GM21529 (cell line): ENCODE results near the gene MFAP2.

Experiments
- ATAC-seq: cut with Tn5 transposase; IDR thresholded peaks from one replicate; pipeline ENCODE4 v1.9.1; 2021; ENCODE audit not compliant: unreplicated experiment

The MFAP2 gene

DNA sequence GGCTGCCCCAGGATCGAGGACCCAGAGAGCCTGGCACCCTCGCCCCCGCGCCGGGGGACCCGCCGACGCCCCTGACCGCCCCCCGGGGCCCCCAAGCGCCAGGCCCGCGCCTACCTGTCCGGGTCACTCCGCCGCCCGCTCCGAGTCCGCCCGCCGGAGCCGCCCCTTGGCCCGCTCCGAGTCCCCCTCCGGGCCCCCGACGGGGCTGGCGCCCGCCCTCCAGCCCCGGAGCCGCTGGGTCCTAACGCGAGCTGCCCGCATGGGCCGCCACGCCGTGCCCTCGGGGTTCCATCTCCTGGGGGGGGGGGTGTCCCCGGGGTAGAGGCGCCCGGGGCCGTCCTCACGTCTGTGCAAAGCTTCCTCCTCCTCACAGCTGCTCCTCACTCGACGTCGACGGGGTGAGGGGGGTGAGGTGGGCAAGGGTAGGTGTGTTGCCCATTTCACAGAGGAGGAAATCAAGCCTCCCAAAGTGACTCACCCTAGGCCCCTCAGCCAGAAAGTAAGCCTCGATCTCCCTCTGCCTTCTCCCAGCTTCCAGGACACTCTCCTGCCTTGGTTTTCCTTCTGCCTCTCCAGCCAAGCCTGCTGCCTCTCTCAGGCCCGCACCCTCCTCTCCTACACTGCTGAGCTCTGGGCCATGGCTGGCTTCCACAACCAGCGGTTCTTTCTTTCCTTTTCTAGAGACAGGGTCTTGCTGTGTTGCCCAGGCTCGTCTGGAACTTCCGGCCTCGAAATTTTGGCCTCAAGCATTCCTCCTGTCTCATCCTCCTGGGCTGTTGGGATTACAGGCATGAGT, at the start of gene MFAP2:
Gene MFAP2 (minus strand): TSS at position 148 of the 796 bp plus-strand sequence. CDS start 2,347 bp downstream, outside the sequence.
- no peak for ATAC-seq

DNA sequence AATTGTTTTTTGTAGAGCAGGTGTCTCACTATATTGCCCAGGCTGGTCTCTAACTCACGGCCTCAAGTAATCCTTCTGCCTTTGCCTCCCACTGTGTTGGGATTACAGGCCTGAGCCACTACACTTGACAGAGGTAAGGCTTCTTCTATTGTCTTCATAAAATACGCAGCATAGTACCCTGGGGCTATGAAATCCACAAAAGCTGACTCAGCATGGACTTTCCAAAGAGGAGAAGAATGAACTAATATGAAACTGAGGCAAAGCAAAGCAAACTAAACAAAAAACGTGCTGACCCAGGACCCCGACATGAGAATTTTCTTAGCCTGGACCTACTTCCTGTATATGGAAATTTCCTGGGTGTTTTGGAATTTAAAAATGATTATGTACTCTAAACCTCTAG, 49.8 kb upstream of the MFAP2 start:
- no peak for ATAC-seq

- ATAC-seq = no peak
These were observed 48.3 kb upstream of the MFAP2 start for GRCh38 chr1:17028662-17029188.

- no peak for ATAC-seq
These were observed 47.5 kb upstream of the MFAP2 start for GRCh38 chr1:17027900-17028299.

- no peak for ATAC-seq
These were observed 47.0 kb upstream of the MFAP2 start for GRCh38 chr1:17027403-17027802.

- no peak for ATAC-seq
These were observed 44.3 kb upstream of the MFAP2 start for GRCh38 chr1:17024721-17025120.

GRCh38 chr1:17023573-17023972, 43.2 kb upstream of the MFAP2 start:
- ATAC-seq = no peak

GRCh38 chr1:17023102-17023501, 42.7 kb upstream of the MFAP2 start:
- ATAC-seq = no peak

DNA sequence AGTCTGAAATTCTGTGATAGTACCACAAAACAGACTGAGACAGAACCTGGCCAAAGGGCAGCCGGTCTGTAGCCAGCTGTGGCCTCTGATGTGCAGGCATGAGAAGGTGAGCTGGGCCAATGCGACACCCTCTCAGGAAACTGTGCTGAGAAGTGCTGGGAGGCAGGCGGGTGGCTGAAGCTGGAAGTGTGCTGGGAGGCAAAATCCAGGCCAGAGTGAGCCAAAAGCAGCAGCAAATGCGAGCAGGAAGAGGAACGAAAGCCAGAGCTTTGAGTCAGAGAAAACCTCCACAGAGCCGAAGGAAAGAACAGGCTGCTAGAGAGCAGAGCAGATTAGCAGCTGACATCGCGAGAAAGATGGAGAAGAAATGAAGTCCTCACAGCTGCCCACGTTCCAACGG, 41.5 kb upstream of the MFAP2 start:
- no peak for ATAC-seq

- no peak for ATAC-seq
These were observed 40.1 kb upstream of the MFAP2 start for GRCh38 chr1:17020502-17020901.

DNA sequence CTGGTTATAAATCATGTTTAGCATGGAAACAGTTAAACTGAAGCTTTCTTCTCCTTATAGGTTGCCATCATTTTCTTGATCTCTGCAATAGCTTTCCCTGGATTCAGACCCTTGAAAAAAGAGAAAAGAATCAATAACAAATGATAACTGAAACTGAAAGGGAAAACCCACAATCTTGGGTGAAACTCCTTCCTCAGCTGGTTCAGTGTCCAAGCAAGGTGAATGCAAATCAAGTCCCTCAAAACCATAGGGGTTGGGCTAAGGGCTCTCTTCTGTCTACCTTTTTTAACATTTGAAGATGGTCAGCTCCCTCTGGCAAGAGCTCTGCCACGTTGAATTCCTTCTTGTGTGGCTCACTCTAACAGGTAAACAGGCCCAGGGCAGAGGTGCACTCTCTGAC, 38.4 kb upstream of the MFAP2 start:
- ATAC-seq = no peak

DNA sequence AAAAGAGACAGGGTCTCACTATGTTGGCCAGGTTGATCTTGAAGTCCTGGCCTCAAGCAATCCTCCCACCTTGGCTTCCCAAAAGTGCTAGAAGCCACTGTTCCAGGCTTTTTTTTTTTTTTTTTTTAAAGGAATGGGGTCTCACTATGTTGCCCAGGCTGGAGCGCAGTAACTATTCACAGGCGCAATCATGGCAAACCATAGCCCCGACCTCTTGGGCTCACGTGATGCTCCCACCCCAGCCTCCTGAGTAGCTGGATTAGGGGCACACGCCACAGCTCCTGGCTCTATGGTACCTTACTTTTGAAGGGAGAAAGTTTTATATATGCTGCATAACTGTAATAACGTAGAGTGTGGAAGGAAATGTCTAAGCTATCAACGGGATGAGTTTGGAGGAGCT, 37.0 kb upstream of the MFAP2 start:
- ATAC-seq = no peak

DNA sequence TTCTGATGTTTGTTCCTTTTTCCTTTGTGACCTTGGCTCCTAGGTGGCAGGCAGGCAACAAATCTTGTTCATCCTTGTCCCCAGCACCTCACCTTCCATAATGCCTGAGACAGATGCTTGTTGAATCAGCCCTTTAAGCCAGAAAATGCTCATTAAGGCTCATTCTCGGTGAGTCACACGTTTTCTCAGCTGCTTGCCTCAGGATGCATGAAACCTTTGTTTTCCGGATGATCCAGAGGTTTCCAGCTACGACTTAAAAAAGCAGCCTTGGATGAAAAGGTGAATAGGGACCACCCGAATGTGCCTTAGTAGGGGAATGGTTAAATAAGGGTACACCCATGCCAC, 35.9 kb upstream of the MFAP2 start:
- ATAC-seq = no peak

GRCh38 chr1:17014671-17015567, 34.5 kb upstream of the MFAP2 start:
- no peak for ATAC-seq

DNA sequence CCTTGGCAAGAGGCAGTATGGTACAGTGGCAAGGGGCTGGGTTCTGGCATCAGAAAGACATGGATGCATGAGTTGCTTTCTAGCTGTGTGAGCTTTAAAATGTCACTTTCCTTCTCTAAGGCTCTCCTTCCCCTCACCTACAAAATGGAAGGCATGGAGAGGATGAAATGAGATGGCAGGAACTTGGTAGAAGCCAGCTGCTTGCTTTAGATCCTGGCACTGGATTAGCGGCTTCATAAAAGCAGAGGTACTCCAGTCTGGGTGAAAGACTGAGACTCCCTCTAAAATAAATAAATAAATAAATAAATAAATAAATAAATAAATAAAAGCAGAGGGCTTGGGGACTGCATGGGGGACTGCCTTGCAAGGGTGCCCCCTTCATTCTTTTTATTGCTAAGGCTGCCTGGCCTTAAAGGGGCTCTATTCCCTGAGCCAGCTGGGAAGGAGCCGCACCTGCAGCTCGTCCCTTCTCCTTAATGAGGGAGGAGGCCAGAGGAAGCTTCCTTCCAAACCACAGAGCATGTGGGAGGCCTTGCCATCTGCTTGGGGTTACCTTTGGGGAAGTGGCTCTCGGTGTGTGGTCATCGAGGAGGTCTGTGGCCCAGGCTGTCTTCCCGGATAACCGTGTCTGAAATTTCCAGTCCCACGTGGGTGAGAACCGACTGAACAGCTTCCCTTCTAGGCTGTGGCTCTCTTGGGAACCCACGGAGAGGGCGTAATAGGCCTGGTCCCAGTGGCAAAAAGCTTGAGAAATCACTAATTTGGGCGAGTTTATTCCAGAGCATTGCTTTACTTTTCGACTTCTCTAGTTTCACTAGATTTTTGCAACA, 33.3 kb upstream of the MFAP2 start:
- no peak for ATAC-seq

DNA sequence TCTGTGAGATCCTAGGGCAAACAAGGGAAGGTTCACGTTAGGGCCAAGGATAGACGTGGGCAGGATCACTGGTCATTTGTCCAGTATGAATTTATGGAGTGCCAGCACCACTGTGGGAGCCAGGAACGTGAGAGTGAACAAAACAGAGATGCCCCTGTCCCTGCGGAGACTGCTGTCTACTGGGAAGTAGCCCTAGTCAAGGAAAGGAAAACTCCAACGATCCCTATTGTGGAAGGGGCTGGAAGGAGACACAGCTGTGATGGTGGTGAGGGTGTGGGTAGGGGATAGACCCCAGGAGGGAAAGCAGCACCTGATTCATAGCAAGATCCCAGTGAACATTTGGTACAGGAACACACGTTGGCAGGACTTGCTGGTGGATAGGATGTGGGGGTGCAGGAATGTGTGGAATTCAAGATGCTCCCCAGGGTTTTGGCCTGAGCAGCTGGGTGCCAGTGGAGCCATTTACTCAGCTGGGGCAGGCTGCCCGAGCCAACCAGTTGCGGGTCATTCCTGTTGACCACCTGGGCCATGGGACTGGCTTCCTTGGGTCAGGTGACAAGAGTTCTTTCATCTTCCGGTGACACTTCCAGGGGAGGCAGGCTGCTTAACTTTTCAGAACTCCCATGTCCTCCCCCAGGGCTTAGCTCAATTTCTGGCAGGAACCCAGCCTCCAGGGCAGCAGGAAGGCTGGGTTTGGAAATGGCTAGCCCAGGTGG, 32.5 kb upstream of the MFAP2 start:
- no peak for ATAC-seq

DNA sequence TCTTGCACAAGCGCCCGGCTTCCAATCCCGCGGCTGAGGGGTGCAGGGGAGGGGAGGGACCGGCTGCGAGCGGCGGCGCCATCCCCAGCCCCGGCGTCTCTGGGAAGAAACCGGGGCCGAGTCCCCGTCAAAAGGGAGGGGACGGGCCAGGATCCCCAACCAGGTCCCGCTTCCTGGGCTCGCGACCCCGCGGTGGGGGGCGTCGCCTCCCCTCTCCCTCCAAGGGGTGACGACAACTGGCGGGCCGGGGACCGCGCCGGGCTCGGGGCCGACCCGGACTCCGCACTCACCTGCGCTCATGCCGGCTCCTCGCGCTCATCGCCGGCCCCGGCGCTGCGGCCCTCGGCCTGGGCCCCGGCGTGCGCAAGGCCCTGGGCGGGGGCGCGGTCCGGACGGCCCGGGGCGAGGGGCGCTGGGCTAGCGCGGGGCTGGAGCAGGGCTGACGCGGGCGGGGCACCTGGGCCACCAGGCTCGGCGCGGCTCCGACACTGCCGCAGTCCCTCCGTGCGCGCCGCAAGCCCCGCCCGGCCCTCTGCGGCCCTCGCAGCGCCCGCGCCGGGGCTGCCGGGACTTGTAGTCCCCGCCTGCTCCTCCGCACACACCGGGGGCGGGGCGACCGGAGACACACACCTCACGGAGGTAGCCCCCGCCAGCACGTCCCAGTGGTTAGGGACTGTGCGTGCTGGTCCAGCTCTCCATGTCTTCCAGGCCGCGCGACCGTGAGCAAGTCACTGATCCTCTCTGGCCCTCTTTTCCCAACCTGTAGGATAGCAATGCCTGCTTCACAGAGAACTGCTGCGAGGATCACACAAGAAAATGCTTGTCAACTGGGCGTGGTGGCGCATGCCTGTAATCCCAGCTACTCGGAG, 31.3 kb upstream of the MFAP2 start, which contains the start of gene ATP13A2:
Gene ATP13A2 (minus strand): TSS at position 490 of the 869 bp plus-strand sequence. CDS start 190 bp downstream, at position 300.
- ATAC-seq = peak; percentile 87

DNA sequence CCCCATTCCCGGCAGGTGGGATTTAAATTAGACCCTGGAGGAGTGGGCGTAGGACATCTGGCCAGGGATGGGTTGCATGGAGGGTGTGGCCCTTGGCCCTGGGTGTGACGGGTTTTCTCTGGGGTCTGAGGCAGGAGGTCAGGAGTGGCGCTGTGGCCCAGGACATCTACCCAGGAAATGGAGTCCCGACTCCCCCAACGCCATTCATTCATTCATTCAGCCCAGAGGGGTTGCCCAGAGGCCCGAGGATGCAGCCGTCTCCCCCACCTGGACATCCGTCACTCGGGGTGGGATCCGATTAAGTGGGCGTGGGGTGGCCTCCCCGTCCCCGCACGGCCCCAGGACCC, 30.6 kb upstream of the MFAP2 start:
- ATAC-seq = no peak

GRCh38 chr1:17009706-17010105, 29.3 kb upstream of the MFAP2 start:
- ATAC-seq = no peak
